Heart right ventricle (tissue), 16 donors: Measurements from ENCODE around the gene CDK14. TPM values are rescaled to one million over a fixed set of nuclear protein-coding genes. Genes with fewer than 3 reads are reported as not detected.
"Not testable (repeated sequence)": the region's sequence is repeated elsewhere in the genome, so short reads cannot be mapped to it uniquely, and the experiment has no call there.

ENCODE experiments used
- ATAC-seq, 8 donors: fragments of 200-7000 bp; cut with Tn5 transposase; one replicate each; pipeline ENCODE4 v1.9.1; 2020; ENCODE audit warnings: mild to moderate bottlenecking in 8 of 8, moderate library complexity in 8 of 8, moderate number of reproducible peaks in 1 of 8
- DNase-seq, 2 donors: peaks; one replicate each; pipeline ENCODE4 v3.0.0-alpha.2; 2020
- H3K27ac ChIP-seq, 10 donors: fragments of 200-600 bp; sonication (generic) in 2 of 10; one replicate each; pipeline versions ENCODE4 v1.5.0 to v1.8.0; 2020 to 2022; ENCODE audit warnings: mild to moderate bottlenecking in 3 of 10
- H3K27me3 ChIP-seq, 7 donors: fragments of 200-600 bp; one replicate each; pipeline ENCODE4 v1.8.0; 2021 to 2022; ENCODE audit warnings: mild to moderate bottlenecking in 2 of 7
- H3K36me3 ChIP-seq, 9 donors: fragments of 200-600 bp; sonication (generic) in 1 of 9; one replicate each; pipeline versions ENCODE4 v1.5.0 to v1.8.0; 2020 to 2022; ENCODE audit warnings: mild to moderate bottlenecking in 2 of 9
- H3K4me1 ChIP-seq, 9 donors: fragments of 200-600 bp; sonication (generic) in 1 of 9; one replicate each; pipeline versions ENCODE4 v1.5.0 to v1.8.0; 2020 to 2022; ENCODE audit warnings: mild to moderate bottlenecking in 4 of 9
- H3K4me3 ChIP-seq, 10 donors: fragments of 200-600 bp; sonication (generic) in 2 of 10; one replicate each; pipeline versions ENCODE4 v1.5.0 to v1.8.0; 2020 to 2022; ENCODE audit warnings: mild to moderate bottlenecking in 7 of 10, moderate library complexity in 2 of 10
- H3K9me3 ChIP-seq, 11 donors: fragments of 200-600 bp in 10 of 11; sonication (generic) in 2 of 11; one replicate each; pipeline versions ENCODE4 v1.5.0 to v1.8.0; 2013 to 2022; ENCODE audit warnings: mild to moderate bottlenecking in 2 of 11, control low read depth in 1 of 11, moderate library complexity in 1 of 11
- WGBS, 2 donors: extraction: QIAGEN DNeasy Blood & Tissue Kit; methylation state at CpG; one replicate each; pipeline ENCODE4 v1.1.7; 2013; ENCODE audit warnings: inconsistent platforms in 1 of 2; 5-methylcytosine and 5-hydroxymethylcytosine counted together
- intact Hi-C, 10 donors: fragments of 100-400 bp; cut with DNase I; formaldehyde crosslinking; loops; one replicate each; pipeline versions ENCODE4 v1.11.1 to v1.14.2; 2022
- polyA plus RNA-seq, 2 donors: library from polyadenylated mRNA; stranded (reverse); fragments of 200-250 nt; gene quantifications; one replicate each; pipeline ENCODE4 v1.2.3, GENCODE V29; 2013
- total RNA-seq, 10 donors: library from RNA; stranded (reverse); fragmentation: NEBNext Ultra II Directional in 3 of 10; extraction: Animal tissue kit (Norgen Biotek cat#: 25700) in 3 of 10; gene quantifications; one replicate each; pipeline versions ENCODE4 v1.2.1 to v1.2.4, GENCODE V29; 2021 to 2023
- TF ChIP-seq, protein P1 (sequence below), 9 donors: fragments of 200-600 bp; sonication (generic) in 2 of 9; IDR thresholded peaks; one replicate each; pipeline versions ENCODE4 v1.5.0 to v1.8.0; 2021 to 2022; ENCODE audit warnings: antibody characterized with exemption in 9 of 9, mild to moderate bottlenecking in 5 of 9, moderate library complexity in 1 of 9
- donor health status: Arrhythmogenic right ventricular cardiomyopathy.
- donor health status: ischemic (EF 13 %, LVEDD 7.1; RV severe dilation, severe dysfunction).
- donor health status: healthy with polysubstance abuse.
- donor health status: DM: no; HTN: yes; CAD: no.
- donor health status: DM: no; HTN: no; CAD: no.
- donor health status: ischemic (EF 25% LVEDD 6.9; RV normal size, moderate dysfunction).
- donor health status: ischemic (EF 25% LVEDD 5.7; RV mildly dilated, moderate dysfunction).
- donor health status: healthy.
- donor health status: DM: yes; HTN: yes; CAD: no.
- donor health status: Ischemic cardiomyopathy.
- donor health status: ischemic (EF 35%, LVEDD 5.7; RV mildly dilated, moderate dysfunction).
- donor health status: nonischemic (EF 11% LVEDD 7.7; RV severe dilation, severe dysfunction).
- donor health status: DM: yes; HTN: yes; CAD: no.
- donor health status: PGD.
- donor health status: ischemic (EF 29% LVEDD 5.4; RV normal size, mild dysfunction).
- donor health status: nonischemic (EF 23%, LVEDD 6.1; RV moderate dilation, normal function).

CDK14 gene
- total and polyA plus RNA-seq, 12 donors, result 3.9 to 36.5 (median 21.4) TPM

DNA sequence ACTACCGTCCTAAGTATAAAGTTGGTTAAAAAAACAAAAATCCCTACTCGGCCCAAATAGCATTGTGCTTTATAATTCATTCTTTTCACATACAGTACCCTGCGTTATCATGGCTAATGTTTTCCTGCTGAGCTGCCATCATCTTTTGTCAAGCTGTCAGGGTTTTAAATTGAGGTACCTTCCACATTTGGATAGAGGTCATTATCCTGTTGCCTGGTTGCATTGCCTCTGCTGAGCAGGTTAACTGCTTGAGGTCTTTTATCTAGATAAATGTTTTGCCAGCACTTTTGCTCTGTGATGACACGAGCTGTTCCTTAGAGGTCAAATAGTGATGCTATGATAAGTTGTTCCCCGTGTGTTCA is 573.7 kb downstream of the CDK14 start:
- H3K9me3 ChIP-seq, result no peaks in the 10 kb centered on the region
- no peak overlapping the region for H3K4me3 ChIP-seq
- no peak overlapping the region for H3K27ac ChIP-seq
- intact Hi-C loops, result no loop called here
- no peak for DNase-seq
- H3K4me1 ChIP-seq, result peaks cover 0 to 15% (median 0%) of the 10 kb centered on the region in 9 donors
- ATAC-seq, result no peak
- whole genome bisulfite sequencing, 2 donors, result 63 to 68% methylated on average over 5 of the region's 5 CpGs
- H3K27me3 ChIP-seq, result no peaks in the 10 kb centered on the region
- no peaks in the 10 kb centered on the region for H3K36me3 ChIP-seq
- TF ChIP-seq, protein P1, sequence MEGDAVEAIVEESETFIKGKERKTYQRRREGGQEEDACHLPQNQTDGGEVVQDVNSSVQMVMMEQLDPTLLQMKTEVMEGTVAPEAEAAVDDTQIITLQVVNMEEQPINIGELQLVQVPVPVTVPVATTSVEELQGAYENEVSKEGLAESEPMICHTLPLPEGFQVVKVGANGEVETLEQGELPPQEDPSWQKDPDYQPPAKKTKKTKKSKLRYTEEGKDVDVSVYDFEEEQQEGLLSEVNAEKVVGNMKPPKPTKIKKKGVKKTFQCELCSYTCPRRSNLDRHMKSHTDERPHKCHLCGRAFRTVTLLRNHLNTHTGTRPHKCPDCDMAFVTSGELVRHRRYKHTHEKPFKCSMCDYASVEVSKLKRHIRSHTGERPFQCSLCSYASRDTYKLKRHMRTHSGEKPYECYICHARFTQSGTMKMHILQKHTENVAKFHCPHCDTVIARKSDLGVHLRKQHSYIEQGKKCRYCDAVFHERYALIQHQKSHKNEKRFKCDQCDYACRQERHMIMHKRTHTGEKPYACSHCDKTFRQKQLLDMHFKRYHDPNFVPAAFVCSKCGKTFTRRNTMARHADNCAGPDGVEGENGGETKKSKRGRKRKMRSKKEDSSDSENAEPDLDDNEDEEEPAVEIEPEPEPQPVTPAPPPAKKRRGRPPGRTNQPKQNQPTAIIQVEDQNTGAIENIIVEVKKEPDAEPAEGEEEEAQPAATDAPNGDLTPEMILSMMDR (IDR thresholded peaks at IDR 0.05), result no peak

DNA sequence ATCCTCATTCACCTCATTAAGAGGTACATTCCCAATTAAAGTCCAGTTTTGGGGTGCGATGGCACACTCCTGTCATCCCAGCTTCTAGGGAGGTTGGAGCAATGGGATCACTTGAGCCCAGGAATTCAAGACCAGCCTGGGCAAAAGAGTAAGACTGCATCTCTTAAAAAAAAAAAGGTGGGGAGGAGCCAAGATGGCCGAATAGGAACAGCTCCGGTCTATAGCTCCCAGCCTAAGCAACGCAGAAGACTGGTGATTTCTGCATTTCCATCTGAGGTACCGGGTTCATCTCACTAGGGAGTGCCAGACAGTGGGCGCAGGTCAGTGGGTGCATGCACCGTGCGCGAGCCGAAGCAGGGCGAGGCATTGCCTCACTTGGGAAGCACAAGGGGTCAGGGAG is 577.1 kb downstream of the CDK14 start:
- H3K27ac ChIP-seq, H3K4me1 ChIP-seq, H3K27me3 ChIP-seq, H3K9me3 ChIP-seq, ATAC-seq, DNase-seq, H3K36me3 ChIP-seq, intact Hi-C loops, H3K4me3 ChIP-seq: not testable (repeated sequence)
- 99 to 100% methylated on average over 5 of the region's 11 CpGs for WGBS, 2 donors

DNA sequence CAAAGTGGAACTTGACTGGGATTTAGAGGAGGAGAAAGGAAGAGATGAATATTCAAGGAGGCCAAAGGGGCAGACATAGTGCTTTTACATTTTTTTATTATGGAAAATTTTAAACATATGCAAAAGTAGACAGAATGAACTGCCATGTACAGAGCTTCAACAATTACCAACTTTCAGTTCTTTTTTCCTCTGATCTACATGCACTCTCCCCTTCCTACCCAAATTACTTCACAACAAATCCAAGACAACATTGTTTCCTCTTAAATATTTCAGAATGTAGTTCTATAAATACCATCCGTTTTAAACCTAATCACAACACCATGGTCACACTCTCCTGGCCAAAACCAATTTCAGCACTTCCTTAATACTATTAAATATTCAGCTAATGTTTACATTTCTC is 584.6 kb downstream of the CDK14 start:
- TF ChIP-seq, protein P1 (IDR thresholded peaks at IDR 0.05), result no peak
- Histone ChIP-seq H3K27ac (no peak overlapping the region), H3K4me1 (no peaks in the 10 kb centered on the region), H3K27me3 (no peaks in the 10 kb centered on the region), H3K9me3 (peaks cover 0 to 21% (median 0%) of the 10 kb centered on the region in 11 donors), H3K4me3 (no peak overlapping the region), H3K36me3 (no peaks in the 10 kb centered on the region)
- intact Hi-C loops, result no loop called here
- ATAC-seq (no peak), DNase-seq (no peak)
- 28 to 53% methylated on average over 1 of the region's 1 CpG for WGBS, 2 donors

DNA sequence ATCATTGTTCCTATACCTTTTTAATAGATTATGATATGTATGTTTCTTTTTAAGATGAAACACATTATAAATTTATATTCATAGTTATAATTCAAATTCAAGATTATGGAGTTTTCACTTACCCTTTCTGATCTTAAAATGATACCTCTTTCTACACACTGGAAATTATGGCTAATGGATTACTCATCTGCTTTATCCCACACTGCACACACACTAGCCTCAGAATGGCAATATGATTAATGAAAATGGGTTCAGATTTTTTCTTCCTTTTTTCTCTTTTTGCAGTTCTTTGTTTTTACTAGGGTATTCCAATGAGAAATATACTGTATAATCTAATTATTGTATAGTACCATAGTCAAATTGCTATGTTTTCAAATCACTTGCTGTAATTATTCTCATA is 585.8 kb downstream of the CDK14 start:
- Histone ChIP-seq H3K9me3 (peaks cover 0 to 21% (median 0%) of the 10 kb centered on the region in 11 donors), H3K27ac (no peak overlapping the region), H3K36me3 (no peaks in the 10 kb centered on the region), H3K27me3 (no peaks in the 10 kb centered on the region), H3K4me1 (no peaks in the 10 kb centered on the region), H3K4me3 (no peak overlapping the region)
- no peak for DNase-seq
- no peak for ATAC-seq
- intact Hi-C loops, result no loop called here
- TF ChIP-seq, protein P1 (IDR thresholded peaks at IDR 0.05), result no peak

DNA sequence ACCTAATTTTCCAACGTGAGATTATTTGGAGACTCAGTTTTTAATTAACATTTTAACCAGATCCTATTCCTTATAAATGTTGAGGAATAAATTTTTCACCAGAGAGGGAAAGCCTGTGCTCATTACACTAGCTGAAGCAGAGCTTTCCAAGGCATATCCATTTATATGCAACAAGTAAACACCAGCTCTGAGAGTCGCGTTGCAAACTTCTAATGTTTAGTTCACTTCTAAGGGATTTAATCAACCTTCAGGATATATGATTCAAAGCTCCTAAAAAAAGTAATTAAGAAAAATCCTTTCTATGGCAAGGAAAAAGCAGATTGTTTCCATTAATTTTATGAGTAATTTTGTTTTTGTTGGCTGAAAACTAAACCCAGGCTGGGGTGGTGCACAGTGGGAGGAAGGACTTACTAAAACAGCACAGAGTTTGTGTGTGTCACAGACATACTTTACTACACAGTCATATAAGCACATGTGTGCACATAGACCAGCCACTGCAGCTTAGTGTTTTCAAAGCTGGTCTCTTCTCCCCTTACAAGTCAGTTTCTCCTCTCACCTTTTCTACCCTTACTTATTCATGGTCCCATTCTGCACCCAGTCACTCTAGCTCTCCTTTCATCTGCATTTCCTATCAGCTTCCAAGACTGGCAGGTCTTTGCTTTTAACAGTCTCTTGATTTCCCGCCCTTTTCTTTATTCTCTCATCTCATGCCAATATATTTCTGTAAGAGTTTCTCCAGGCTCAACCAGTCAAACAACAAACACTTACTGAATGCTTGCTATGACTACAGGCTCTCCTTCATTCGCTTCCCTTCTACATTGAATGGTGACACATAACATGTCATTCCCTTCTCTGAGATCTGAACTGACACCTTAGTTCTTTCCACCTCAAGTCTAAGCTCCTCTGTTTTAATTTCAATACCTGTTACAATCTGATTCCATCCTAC is 587.0 kb downstream of the CDK14 start:
- H3K27ac ChIP-seq, result no peak overlapping the region
- no peaks in the 10 kb centered on the region for H3K4me1 ChIP-seq
- H3K27me3 ChIP-seq, result no peaks in the 10 kb centered on the region
- no peak for DNase-seq
- H3K9me3 ChIP-seq, result peaks cover 0 to 21% (median 0%) of the 10 kb centered on the region in 11 donors
- intact Hi-C loops, result no loop called here
- peak in 2 of 8 donors; percentile 41 to 51 for ATAC-seq
- no peaks in the 10 kb centered on the region for H3K36me3 ChIP-seq
- no peak overlapping the region for H3K4me3 ChIP-seq
- TF ChIP-seq, protein P1 (IDR thresholded peaks at IDR 0.05), result no peak
- WGBS, 2 donors, result 46 to 59% methylated on average over 5 of the region's 5 CpGs
